Hematopoietic multipotent progenitor cell treated with erythropoietin and hydrocortisone succinate and interleukin-3 and kit ligand, for 4 days (in vitro differentiated cells): ENCODE measurements around the gene MB.

Experiments
- DNase-seq: peaks from one replicate; pipeline ENCODE4 v3.0.0-alpha.2; 2015

MB gene

GRCh38 chr22:35569916-35570315 lies 47.2 kb downstream of the MB start:
- no peak for DNase-seq

GRCh38 chr22:35568751-35569739 lies 48.1 kb downstream of the MB start:
- no peak for DNase-seq

DNA sequence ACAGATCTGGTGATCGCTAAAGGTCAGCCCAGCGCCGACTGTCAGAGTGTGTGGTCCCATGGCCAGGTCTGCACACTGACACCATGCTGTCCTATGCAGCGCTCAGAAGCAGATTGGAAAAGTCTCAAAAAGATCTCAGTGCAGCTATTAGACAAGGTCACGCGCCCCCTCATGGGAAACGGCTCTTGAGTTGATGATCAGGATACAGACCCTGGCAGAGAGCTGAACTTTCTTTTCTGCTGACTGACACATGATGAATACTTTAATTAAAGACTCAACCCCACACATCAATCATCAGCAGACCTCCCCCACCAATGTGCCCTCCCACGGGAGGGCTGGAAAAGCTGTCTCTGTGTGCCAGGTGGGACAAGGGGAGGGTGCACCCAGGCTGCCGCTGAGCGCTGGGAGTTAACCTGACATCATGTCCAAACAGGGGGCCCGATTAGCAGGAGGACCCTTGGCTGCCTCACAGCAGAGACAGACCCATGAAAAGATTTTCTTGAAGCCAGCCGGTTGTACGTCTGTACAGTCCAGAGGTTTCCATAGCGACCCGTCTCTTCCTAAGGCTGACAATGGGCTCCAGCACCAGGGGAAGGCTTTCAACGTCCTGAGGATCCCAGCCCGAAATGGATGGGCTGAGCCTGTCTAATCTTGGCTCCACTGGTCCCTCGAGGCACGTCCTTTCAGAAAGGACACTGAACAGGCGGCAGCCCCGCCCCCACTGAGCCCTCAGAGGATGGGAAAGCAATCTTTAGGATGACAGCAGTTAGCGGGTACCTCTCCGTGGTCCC lies 49.6 kb downstream of the MB start:
- no peak for DNase-seq

DNA sequence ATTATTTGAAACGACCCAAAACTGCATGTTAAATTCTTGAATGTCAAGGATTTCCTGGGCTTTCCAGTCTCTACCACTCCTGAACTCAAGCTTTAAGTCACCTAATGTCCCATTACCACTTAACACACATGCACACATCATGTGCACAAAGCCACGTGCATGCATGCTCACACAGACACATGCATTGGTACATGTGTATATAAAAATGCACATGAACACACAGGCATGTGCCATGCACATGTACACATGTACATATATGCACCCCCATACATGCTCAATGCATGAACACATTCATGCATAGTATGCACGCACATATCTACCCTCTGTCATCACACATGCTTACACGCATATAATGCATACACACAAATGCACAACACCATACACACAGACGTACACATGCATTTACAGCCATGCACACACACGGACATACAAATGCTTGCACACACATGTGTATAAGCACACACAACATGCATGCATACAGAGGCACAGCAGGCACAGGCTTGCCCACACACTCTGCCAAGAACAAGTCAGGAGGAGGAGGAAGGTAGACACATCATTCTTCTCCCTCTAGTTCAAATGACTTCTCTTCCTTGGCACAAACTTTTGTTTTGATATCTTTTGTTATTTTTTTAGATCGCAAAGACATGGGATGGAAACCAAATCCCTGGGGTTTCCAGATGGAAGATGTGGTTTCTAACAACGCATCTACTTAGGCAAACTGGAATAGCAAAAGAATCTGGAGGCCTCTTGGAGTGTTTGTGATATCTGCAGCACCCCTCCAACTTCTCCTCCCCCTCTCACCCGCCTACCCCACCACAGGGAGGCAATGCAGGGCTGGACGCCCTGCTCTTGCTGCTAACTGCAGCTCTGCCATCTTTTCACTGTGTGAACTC lies 51.9 kb downstream of the MB start:
- no peak for DNase-seq

- no peak for DNase-seq
These were observed 53.9 kb downstream of the MB start for GRCh38 chr22:35563211-35563610.

GRCh38 chr22:35561796-35562526 lies 55.2 kb downstream of the MB start:
- no peak for DNase-seq

- no peak for DNase-seq
These were observed 56.3 kb downstream of the MB start for GRCh38 chr22:35560824-35561223.

GRCh38 chr22:35560366-35560765 lies 56.8 kb downstream of the MB start:
- no peak for DNase-seq

DNA sequence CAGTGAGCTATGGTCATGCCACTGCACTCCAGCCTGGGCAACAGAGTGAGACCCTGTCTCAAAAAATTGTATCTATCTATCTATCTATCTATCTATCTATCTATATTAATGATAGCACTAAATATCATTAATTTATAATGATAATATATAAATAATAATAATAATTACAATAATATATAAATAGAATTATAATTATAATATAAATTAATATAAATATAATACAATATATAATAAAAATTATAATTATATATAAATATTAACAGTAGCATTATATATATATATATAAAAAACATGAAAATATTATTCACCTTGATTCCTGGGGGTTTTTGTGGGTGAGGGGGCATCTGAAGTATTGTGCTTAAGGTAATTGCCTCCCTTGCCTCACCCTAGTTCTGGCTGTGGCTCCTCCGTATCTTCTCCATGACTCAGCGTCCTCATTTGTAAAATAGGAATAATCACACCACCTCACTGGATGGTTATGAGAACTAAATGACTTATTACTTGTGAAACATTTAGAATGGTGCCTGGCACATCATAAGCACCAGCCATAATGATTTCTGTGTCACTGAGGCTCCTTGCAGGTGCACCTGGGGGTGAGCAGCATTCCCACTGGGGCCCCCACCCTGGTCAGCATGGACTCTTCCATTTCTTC lies 57.6 kb downstream of the MB start:
- DNase-seq: no peak

GRCh38 chr22:35558719-35559118 lies 58.4 kb downstream of the MB start:
- no peak for DNase-seq

DNA sequence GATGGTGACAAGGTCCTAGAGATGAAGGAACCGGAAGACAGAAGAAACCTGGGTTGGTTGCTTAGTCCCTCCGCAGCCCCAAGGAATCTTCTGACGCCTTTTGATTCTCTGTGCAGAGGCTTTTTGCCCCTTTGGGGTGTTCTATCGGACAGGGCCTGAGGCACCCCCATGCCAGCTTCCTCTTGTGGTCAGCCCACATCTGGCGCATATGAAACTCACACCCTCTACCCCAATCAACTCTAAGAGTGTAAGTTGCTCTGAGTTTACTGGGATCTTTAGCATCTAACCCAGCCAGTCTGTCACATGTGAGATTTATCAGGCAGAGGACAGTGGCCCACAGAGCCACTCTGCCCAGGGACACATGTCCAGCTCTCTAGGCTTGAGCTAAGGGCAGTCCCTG lies 59.1 kb downstream of the MB start:
- peak; percentile 53 for DNase-seq
